OCI-LY7 (cell line): Measurements from ENCODE around the gene LRRC55.

Experiments
- EZH2phosphoT487 ChIP-seq: fragments of 200-600 bp; sonication (generic); IDR thresholded peaks from 2 replicates; pipeline ENCODE4 v1.6.1; 2018; ENCODE audit warnings: low read depth, borderline replicate concordance, mild to moderate bottlenecking, mixed run types, antibody characterized with exemption, low read length, moderate library complexity, mixed read lengths
- TF ChIP-seq, protein P1 (sequence below): fragments of 200-600 bp; sonication (generic); conservative IDR thresholded peaks from 2 replicates; pipeline ENCODE4 v1.5.1; 2014; ENCODE audit warnings: mild to moderate bottlenecking, antibody characterized with exemption, low read length, moderate library complexity, mixed read lengths

GRCh38 chr11:57216463-57216862 lies 34.7 kb downstream of the LRRC55 start:
- TF ChIP-seq, protein P1, sequence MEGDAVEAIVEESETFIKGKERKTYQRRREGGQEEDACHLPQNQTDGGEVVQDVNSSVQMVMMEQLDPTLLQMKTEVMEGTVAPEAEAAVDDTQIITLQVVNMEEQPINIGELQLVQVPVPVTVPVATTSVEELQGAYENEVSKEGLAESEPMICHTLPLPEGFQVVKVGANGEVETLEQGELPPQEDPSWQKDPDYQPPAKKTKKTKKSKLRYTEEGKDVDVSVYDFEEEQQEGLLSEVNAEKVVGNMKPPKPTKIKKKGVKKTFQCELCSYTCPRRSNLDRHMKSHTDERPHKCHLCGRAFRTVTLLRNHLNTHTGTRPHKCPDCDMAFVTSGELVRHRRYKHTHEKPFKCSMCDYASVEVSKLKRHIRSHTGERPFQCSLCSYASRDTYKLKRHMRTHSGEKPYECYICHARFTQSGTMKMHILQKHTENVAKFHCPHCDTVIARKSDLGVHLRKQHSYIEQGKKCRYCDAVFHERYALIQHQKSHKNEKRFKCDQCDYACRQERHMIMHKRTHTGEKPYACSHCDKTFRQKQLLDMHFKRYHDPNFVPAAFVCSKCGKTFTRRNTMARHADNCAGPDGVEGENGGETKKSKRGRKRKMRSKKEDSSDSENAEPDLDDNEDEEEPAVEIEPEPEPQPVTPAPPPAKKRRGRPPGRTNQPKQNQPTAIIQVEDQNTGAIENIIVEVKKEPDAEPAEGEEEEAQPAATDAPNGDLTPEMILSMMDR, result no peak
- TF ChIP-seq EZH2phosphoT487, result no peak
